A549 (cell line): ENCODE measurements around the gene CHAF1A. TPM values are rescaled to one million over a fixed set of nuclear protein-coding genes. Genes with fewer than 3 reads are reported as not detected.

Experiments used
- ATAC-seq, 2 experiments: fragments of 200-7000 bp in 1 of 2; fragments of >200 bp in 1 of 2; cut with Nextera tagmentation in 1 of 2; cut with Tn5 transposase in 1 of 2; 3 replicates each; pipeline versions ENCODE4 v1.8.0 to v1.9.1; 2018 to 2020; ENCODE audit warnings: mild to moderate bottlenecking in 1 of 2, moderate library complexity in 1 of 2
- CTCF ChIA-PET: fragments of 300-600 bp; sonication (Branson Sonifier 250); formaldehyde crosslinking; extraction: SDS; loops from one replicate; lab custom pipeline; 2021; ENCODE audit warnings: antibody characterized with exemption, inconsistent platforms; lab: Yijun Ruan, JAX
- POLR2A ChIA-PET: fragments of 350-600 bp; formaldehyde crosslinking; extraction: SDS; loops from one replicate; lab custom pipeline; 2021; ENCODE audit warnings: antibody characterized with exemption, inconsistent platforms; lab: Yijun Ruan, JAX
- DNase-seq, 2 experiments: peaks; one replicate each; pipeline versions ENCODE4 v3.0.0 to v3.0.0-alpha.2; 2011 to 2016; ENCODE audit warnings: low read depth in 1 of 2, low spot score in 1 of 2
- FAIRE-seq: peaks from 2 replicates; lab custom pipeline; 2011; peaks lifted over from hg19 to GRCh38; lab: Jason Lieb, UNC
- H3K27ac ChIP-seq, 2 experiments: fragments of >200 bp; sonication (Bioruptor Twin); formaldehyde crosslinking; 3 replicates each; pipeline ENCODE4 v1.5.1; 2016 to 2017
- H3K4me1 ChIP-seq: fragments of >200 bp; sonication (Bioruptor Twin); formaldehyde crosslinking; 3 replicates; pipeline ENCODE4 v1.6.1; 2016
- H3K4me2 ChIP-seq: fragments of >200 bp; sonication (Bioruptor Twin); formaldehyde crosslinking; 3 replicates; pipeline ENCODE4 v1.6.1; 2016
- H3K4me3 ChIP-seq: fragments of >200 bp; sonication (Bioruptor Twin); formaldehyde crosslinking; 3 replicates; pipeline ENCODE4 v1.5.1; 2016
- H3K9me3 ChIP-seq: fragments of >200 bp; sonication (Bioruptor Twin); formaldehyde crosslinking; 3 replicates; pipeline ENCODE4 v1.6.1; 2016
- ATOH8 ChIP-seq: fragments of 250-450 bp; sonication (Bioruptor Pico); IDR thresholded peaks from 2 replicates; pipeline ENCODE4 v1.5.0; 2020; ENCODE audit warnings: low read depth, mild to moderate bottlenecking, moderate library complexity
- CEBPB ChIP-seq, 2 experiments: fragments of >200 bp in 1 of 2; sonication (Bioruptor Twin) in 1 of 2; formaldehyde crosslinking in 1 of 2; IDR thresholded peaks; 2 replicates each; pipeline ENCODE4 v1.6.1; 2012 to 2016
- CHD2 ChIP-seq: fragments of 150-350 bp; IDR thresholded peaks from 2 replicates; pipeline ENCODE4 v1.6.1; 2014; ENCODE audit warnings: low read length; ENCODE audit not compliant: partially characterized antibody
- EHMT2 ChIP-seq: fragments of 200-600 bp; sonication (generic); IDR thresholded peaks from 2 replicates; pipeline ENCODE4 v1.6.1; 2016; ENCODE audit warnings: antibody characterized with exemption, low read depth, mild to moderate bottlenecking, moderate library complexity
- FOSB ChIP-seq: fragments of 250-450 bp; sonication (Bioruptor Pico); IDR thresholded peaks from 2 replicates; pipeline ENCODE4 v1.5.0; 2020; ENCODE audit warnings: mild to moderate bottlenecking, moderate library complexity
- FOXS1 ChIP-seq: fragments of 250-450 bp; sonication (Bioruptor Pico); IDR thresholded peaks from 2 replicates; pipeline ENCODE4 v1.5.0; 2020; ENCODE audit warnings: mild to moderate bottlenecking, moderate library complexity
- HDAC2 ChIP-seq: fragments of 200-600 bp; sonication (generic); IDR thresholded peaks from 2 replicates; pipeline ENCODE4 v1.6.1; 2016
- HMGXB4 ChIP-seq: fragments of 250-450 bp; sonication (Bioruptor Pico); IDR thresholded peaks from 2 replicates; pipeline ENCODE4 v1.5.0; 2021; ENCODE audit warnings: mild to moderate bottlenecking, moderate library complexity, borderline replicate concordance
- HOXB13 ChIP-seq: fragments of 250-450 bp; sonication (Bioruptor Pico); IDR thresholded peaks from 2 replicates; pipeline ENCODE4 v1.5.0; 2020; ENCODE audit warnings: low read depth, mild to moderate bottlenecking, moderate library complexity
- JUN ChIP-seq, 2 experiments: fragments of >200 bp; sonication (Bioruptor Twin); formaldehyde crosslinking; IDR thresholded peaks; 2 replicates in 1 of 2; 3 replicates in 1 of 2; pipeline ENCODE4 v1.6.1; 2016 to 2017
- MAZ ChIP-seq: fragments of 150-350 bp; IDR thresholded peaks from 2 replicates; pipeline ENCODE4 v1.6.1; 2014; ENCODE audit warnings: antibody characterized with exemption, low read depth, low read length, borderline replicate concordance
- MYC ChIP-seq: IDR thresholded peaks from 2 replicates; pipeline ENCODE4 v1.6.1; 2012; ENCODE audit warnings: mild to moderate bottlenecking, inconsistent platforms, low read length, improper control_type of control experiment, borderline replicate concordance
- PBX3 ChIP-seq: IDR thresholded peaks from 2 replicates; pipeline ENCODE4 v1.6.1; 2012
- PHF8 ChIP-seq: fragments of 200-600 bp; sonication (generic); IDR thresholded peaks from 2 replicates; pipeline ENCODE4 v1.6.1; 2016; ENCODE audit warnings: low read depth, mild to moderate bottlenecking, antibody characterized with exemption, moderate library complexity, borderline replicate concordance
- POLR2AphosphoS2 ChIP-seq: conservative IDR thresholded peaks from 2 replicates; pipeline ENCODE4 v1.6.1; 2012; ENCODE audit warnings: low read length, improper control_type of control experiment, inconsistent platforms
- RARB ChIP-seq: fragments of 250-450 bp; sonication (Bioruptor Pico); IDR thresholded peaks from 2 replicates; pipeline ENCODE4 v1.8.0; 2021; ENCODE audit warnings: mild to moderate bottlenecking, moderate library complexity
- RFX5 ChIP-seq: fragments of 450-650 bp; IDR thresholded peaks from 2 replicates; pipeline ENCODE4 v1.7.1; 2014; ENCODE audit warnings: antibody characterized with exemption, mild to moderate bottlenecking, moderate library complexity
- SMC3 ChIP-seq: fragments of >200 bp; sonication (Bioruptor Twin); formaldehyde crosslinking; IDR thresholded peaks from 3 replicates; pipeline ENCODE4 v1.6.1; 2018; ENCODE audit warnings: inconsistent platforms
- ZC3H11A ChIP-seq: fragments of 450-650 bp; IDR thresholded peaks from 2 replicates; pipeline ENCODE4 v1.6.1; 2014; ENCODE audit warnings: antibody characterized with exemption, mild to moderate bottlenecking
- WGBS: methylation state at CpG from one replicate; pipeline ENCODE4 v1.1.6; 2017; ENCODE audit errors: missing lambda C conversion rate; 5-methylcytosine and 5-hydroxymethylcytosine counted together
- polyA plus RNA-seq, 4 experiments: library from polyadenylated mRNA; depleted of rRNA in 3 of 4; stranded (reverse); fragments of >200 nt; fragmentation: RNase III in 1 of 4; extraction: RNeasy Plus Mini Kit Qiagen cat#74134 plus additional on column Dnase treatment in 1 of 4; gene quantifications; 2 replicates in 3 of 4; 3 replicates in 1 of 4; pipeline ENCODE4 v1.2.3, GENCODE V29; 2011 to 2017

CHAF1A gene
- polyA plus RNA-seq, 2 of the 4 experiments (the other 2 are of a cell fraction) = 15.6 to 28.0 TPM

- H3K27ac ChIP-seq = no peak overlapping the region
- no peak for FAIRE-seq
- DNase-seq = no peak
- POLR2A ChIA-PET = no interaction called here
- ATAC-seq = no peak
- no peaks in the 10 kb centered on the region for H3K4me1 ChIP-seq
- TF ChIP-seq ZC3H11A (no peak), POLR2AphosphoS2 (no peak), PHF8 (no peak), PBX3 (no peak), FOXS1 (no peak), MAZ (no peak)
- no peak overlapping the region for H3K4me3 ChIP-seq
- CTCF ChIA-PET = interaction anchor here (0.8 to 1.6 kb wide), 3 partner anchors 28 to 38 kb away, joined by 3 to 5 read pairs (median 3); no protein-coding TSS in a partner anchor
- H3K4me2 ChIP-seq = no peak overlapping the region
- H3K9me3 ChIP-seq = no peaks in the 10 kb centered on the region
- 79% methylated on average over 9 of the region's 9 CpGs for WGBS
Observed at GRCh38 chr19:4391306-4391693, 11.1 kb upstream of the CHAF1A start.

- CTCF ChIA-PET = interaction anchor here (0.8 to 1.6 kb wide), 3 partner anchors 27 to 39 kb away, joined by 3 to 5 read pairs (median 3); no protein-coding TSS in a partner anchor
- ATAC-seq (no peak; a peak in 1 of 6 replicates), DNase-seq (no peak), FAIRE-seq (no peak)
- H3K9me3 ChIP-seq = no peaks in the 10 kb centered on the region
- no peak for TF ChIP-seq JUN (IDR thresholded peaks at IDR 0.05)
- TF ChIP-seq POLR2AphosphoS2 = no peak
- no peak for TF ChIP-seq RARB (CRISPR knock-in tag)
- no peak for TF ChIP-seq HMGXB4 (CRISPR knock-in tag)
- no peak overlapping the region for H3K27ac ChIP-seq
- 86% methylated on average over 10 of the region's 20 CpGs for WGBS
- POLR2A ChIA-PET = no interaction called here
- no peaks in the 10 kb centered on the region for H3K4me1 ChIP-seq
- no peak overlapping the region for H3K4me3 ChIP-seq
- no peak overlapping the region for H3K4me2 ChIP-seq
Observed at GRCh38 chr19:4391701-4392483, 10.5 kb upstream of the CHAF1A start.

- ATAC-seq = no peak
- 0 out of 3 replicates have a peak, but pooled peaks cover 3% of the 10 kb centered on the region for H3K4me1 ChIP-seq
- DNase-seq = no peak
- TF ChIP-seq ATOH8 (CRISPR knock-in tag) = no peak
- no peak for TF ChIP-seq CHD2
- no peak for TF ChIP-seq SMC3
- no peak for TF ChIP-seq HMGXB4 (CRISPR knock-in tag)
- TF ChIP-seq RFX5 = no peak
- no peak for TF ChIP-seq EHMT2
- no peak for TF ChIP-seq HDAC2
- TF ChIP-seq MYC = no peak
- TF ChIP-seq CEBPB (IDR thresholded peaks at IDR 0.05) = no peak
- no peak for TF ChIP-seq HOXB13
- TF ChIP-seq FOSB = no peak
- TF ChIP-seq, all 56 proteins: peak for 0
- Histone ChIP-seq H3K4me2 (no peak overlapping the region), H3K4me3 (no peak overlapping the region), H3K27ac (no peak overlapping the region), H3K9me3 (no peaks in the 10 kb centered on the region)
- 86% methylated on average over 8 of the region's 8 CpGs for WGBS
- ChIA-PET CTCF (interaction anchor here (1.1 to 5.5 kb wide), 6 partner anchors 9 to 147 kb away, joined by 3 to 19 read pairs (median 6); partner anchors contain the start of gene YJU2), POLR2A (no interaction called here)
- no peak for FAIRE-seq
Observed at GRCh38 chr19:4393947-4394590, 8.4 kb upstream of the CHAF1A start.
